ENCODE data around the gene CALHM3. TPM values are rescaled to one million over a fixed set of nuclear protein-coding genes. Genes with fewer than 3 reads are reported as not detected.

The CALHM3 gene
- polyA plus RNA-seq, 1 experiment = 0.09 TPM

DNA sequence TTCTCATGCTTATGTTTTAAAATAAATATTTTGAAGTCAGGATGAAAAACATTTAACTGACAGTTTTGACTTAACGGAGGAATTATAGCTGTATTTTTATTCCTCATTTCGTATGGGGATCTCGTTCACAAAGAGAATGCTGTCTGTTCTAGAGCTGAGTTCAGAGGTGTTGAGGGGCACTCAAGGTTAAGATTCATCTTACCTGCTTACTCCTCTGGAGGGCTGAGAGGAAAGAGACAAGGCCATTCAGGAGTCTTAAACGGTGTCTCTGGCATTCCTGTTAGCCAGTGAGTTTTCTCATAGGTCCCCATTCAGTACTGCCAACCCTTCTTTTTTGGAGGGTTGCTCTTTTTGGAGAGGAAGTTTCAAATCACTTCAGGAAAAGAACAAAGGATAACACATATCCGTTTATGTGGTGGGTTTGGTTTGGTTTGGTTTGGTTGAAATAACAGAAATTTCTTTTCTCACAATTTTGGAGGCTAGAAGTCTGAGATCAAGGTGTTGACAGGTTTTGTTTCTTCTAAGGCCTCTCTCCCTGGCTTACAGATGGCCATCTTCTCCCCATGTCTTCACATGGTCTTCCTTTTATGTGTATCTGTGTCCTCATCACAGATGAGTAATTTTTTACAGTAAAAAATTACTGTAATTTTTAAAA is 49.9 kb downstream of the CALHM3 start:
- ChIA-PET CTCF (no interaction called here), POLR2A (no interaction called here)

DNA sequence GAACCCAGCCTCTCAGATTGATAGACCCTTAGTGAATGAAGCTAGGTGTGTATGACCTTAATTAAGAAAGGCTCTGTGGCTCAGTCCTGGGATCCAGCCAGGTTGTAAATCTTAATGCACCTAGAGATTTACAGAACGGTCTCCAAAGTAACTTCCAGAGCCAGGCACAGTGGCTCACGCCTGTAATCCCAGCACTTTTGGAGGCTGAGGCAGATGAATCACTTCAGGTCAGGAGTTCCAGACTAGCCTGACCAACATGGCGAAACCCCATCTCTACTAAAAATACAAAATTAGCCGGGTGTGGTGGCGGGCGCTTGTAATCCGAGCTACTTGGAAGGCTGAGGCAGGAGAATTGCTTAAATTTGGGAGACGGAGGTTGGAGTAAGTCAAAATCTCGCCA is 51.2 kb downstream of the CALHM3 start:
- CTCF ChIA-PET = interaction anchor here (1.3 to 4.9 kb wide), 3 partner anchors 12 to 58 kb away, joined by 3 to 40 read pairs (median 19); no protein-coding TSS in a partner anchor
- Histone ChIP-seq H3K4me3 (ENCODE audit: low read depth, low read length) (no peak overlapping the region), H3K27me3 (ENCODE audit: control insufficient read depth, insufficient read depth, low read length) (no peaks in the 10 kb centered on the region), H3K36me3 (ENCODE audit: control insufficient read depth, insufficient read depth, low read length) (peaks cover 19% of the 10 kb centered on the region)
- TF ChIP-seq, protein P1, sequence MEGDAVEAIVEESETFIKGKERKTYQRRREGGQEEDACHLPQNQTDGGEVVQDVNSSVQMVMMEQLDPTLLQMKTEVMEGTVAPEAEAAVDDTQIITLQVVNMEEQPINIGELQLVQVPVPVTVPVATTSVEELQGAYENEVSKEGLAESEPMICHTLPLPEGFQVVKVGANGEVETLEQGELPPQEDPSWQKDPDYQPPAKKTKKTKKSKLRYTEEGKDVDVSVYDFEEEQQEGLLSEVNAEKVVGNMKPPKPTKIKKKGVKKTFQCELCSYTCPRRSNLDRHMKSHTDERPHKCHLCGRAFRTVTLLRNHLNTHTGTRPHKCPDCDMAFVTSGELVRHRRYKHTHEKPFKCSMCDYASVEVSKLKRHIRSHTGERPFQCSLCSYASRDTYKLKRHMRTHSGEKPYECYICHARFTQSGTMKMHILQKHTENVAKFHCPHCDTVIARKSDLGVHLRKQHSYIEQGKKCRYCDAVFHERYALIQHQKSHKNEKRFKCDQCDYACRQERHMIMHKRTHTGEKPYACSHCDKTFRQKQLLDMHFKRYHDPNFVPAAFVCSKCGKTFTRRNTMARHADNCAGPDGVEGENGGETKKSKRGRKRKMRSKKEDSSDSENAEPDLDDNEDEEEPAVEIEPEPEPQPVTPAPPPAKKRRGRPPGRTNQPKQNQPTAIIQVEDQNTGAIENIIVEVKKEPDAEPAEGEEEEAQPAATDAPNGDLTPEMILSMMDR (IDR thresholded peaks at IDR 0.05; ENCODE audit: insufficient read depth, low read depth, low read length) = no peak
- no peak for DNase-seq (ENCODE audit: low read depth)
- POLR2A ChIA-PET = no interaction called here

More for the DNA sequence above, 49.9 kb downstream of the CALHM3 start:
- H3K27me3 ChIP-seq (ENCODE audit: control insufficient read depth, insufficient read depth, low read length) = no peaks in the 10 kb centered on the region
- H3K36me3 ChIP-seq (ENCODE audit: control insufficient read depth, insufficient read depth, low read length) = peaks cover 16% of the 10 kb centered on the region
- no peak for DNase-seq (ENCODE audit: low read depth)
- TF ChIP-seq, protein P1 (IDR thresholded peaks at IDR 0.05; ENCODE audit: insufficient read depth, low read depth, low read length) = no peak
- no peak overlapping the region for H3K4me3 ChIP-seq (ENCODE audit: low read depth, low read length)

DNA sequence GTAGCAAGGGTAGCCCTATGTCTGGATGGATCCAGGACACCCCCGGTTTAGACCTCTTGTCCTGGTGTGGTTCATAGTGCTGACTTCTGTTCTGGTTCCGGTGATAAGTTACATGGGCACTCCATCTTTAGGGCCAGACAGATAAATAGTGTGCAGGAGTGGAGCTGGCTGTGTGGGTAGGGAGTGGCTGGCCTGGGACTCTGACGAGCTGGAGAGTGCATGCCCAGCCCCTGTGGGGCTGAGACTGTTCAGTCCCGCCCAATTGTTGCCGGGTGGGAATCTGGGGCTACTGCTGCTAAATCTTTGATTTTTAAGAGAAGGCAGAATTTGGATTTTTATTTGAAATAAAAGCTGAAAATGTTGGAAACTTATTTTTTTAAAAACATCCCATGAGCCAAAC is 55.3 kb downstream of the CALHM3 start:
- TF ChIP-seq, protein P1 (IDR thresholded peaks at IDR 0.05; ENCODE audit: insufficient read depth, low read depth, low read length) = no peak
- Histone ChIP-seq H3K4me3 (ENCODE audit: low read depth, low read length) (no peak overlapping the region), H3K27me3 (ENCODE audit: control insufficient read depth, insufficient read depth, low read length) (no peaks in the 10 kb centered on the region), H3K36me3 (ENCODE audit: control insufficient read depth, insufficient read depth, low read length) (peaks cover 31% of the 10 kb centered on the region)
- POLR2A ChIA-PET = no interaction called here
- no peak for DNase-seq (ENCODE audit: low read depth)
- CTCF ChIA-PET = interaction anchor here (0.7 to 4.9 kb wide), 7 partner anchors 8 to 333 kb away, joined by 3 to 40 read pairs (median 5); no protein-coding TSS in a partner anchor

Other genes with a start within 250 kb of the CALHM3 start
- 0.04 TPM in 1 of 2 replicates, not detected in the other for gene RPEL1, start 233.4 kb downstream of the CALHM3 start, polyA plus RNA-seq (2011; rRNA removed)
- gene INA, start 202.1 kb downstream of the CALHM3 start, polyA plus RNA-seq (2011; rRNA removed) = 8.5 and 9.4 TPM in 2 replicates
- 3.5 and 7.1 TPM in 2 replicates for gene PCGF6, start 128.1 kb downstream of the CALHM3 start, polyA plus RNA-seq (2011; rRNA removed)
- 1.5 and 2.5 TPM in 2 replicates for gene TAF5, start 111.3 kb downstream of the CALHM3 start, polyA plus RNA-seq (2011; rRNA removed)
- gene ATP5MK, start 82.8 kb downstream of the CALHM3 start, polyA plus RNA-seq (2011; rRNA removed) = 170 and 324 TPM in 2 replicates
- 15.1 and 17.0 TPM in 2 replicates for gene PDCD11, start 82.6 kb downstream of the CALHM3 start, polyA plus RNA-seq (2011; rRNA removed)
- gene CALHM2, start 26.9 kb downstream of the CALHM3 start, polyA plus RNA-seq (2011; rRNA removed) = 46.0 and 80.1 TPM in 2 replicates
- gene CALHM1, start 20.3 kb downstream of the CALHM3 start, polyA plus RNA-seq (2011; rRNA removed) = not detected in 2 replicates
- gene NEURL1, start 14.5 kb upstream of the CALHM3 start, polyA plus RNA-seq (2011; rRNA removed) = 0.37 and 0.58 TPM in 2 replicates

Measured in BJ (cell line).